ENCODE measurements around the gene NLRC5.
"Not testable (repeated sequence)": the region's sequence is repeated elsewhere in the genome, so short reads cannot be mapped to it uniquely, and the experiment has no call there.

The NLRC5 gene

GRCh38 chr16:57107321-57107922 is 118.1 kb downstream of the NLRC5 start:
- Histone ChIP-seq H3K79me2 (ENCODE audit: control insufficient read depth, low read length) (no peaks in the 10 kb centered on the region), H3K9me2 (replicated peaks; ENCODE audit: control insufficient read depth, low read length) (no peaks in the 10 kb centered on the region), H3K4me1 (ENCODE audit: control insufficient read depth, low read length) (peaks cover 3% of the 10 kb centered on the region; the same call in 1 of the 2 replicates), H3K27ac (ENCODE audit: low read depth, low read length) (no peak overlapping the region), H3K4me2 (ENCODE audit: low read length) (no peak overlapping the region), H3K4me3 (ENCODE audit: low read length) (no peak overlapping the region), H3F3A (ENCODE audit: control insufficient read depth, insufficient read depth) (0 out of 2 replicates have a peak, but pooled peaks cover 4% of the 10 kb centered on the region), H3K9me3 (ENCODE audit: control insufficient read depth, insufficient read depth, low read length) (no peaks in the 10 kb centered on the region), H3K36me3 (ENCODE audit: control insufficient read depth, low read length) (no peaks in the 10 kb centered on the region), H3K27me3 (ENCODE audit: control insufficient read depth, low read length) (no peaks in the 10 kb centered on the region), H4K20me1 (ENCODE audit: control insufficient read depth, insufficient read depth, low read depth, low read length) (no peaks in the 10 kb centered on the region)
- TF ChIP-seq CTCF (IDR thresholded peaks at IDR 0.05; ENCODE audit: low read depth, low read length, poor library complexity, severe bottlenecking) (no peak), EZH2phosphoT487 (IDR thresholded peaks at IDR 0.05; ENCODE audit: borderline replicate concordance, low read length) (no peak)

GRCh38 chr16:57108432-57108831 is 119.1 kb downstream of the NLRC5 start:
- no peak overlapping the region for H3K27ac ChIP-seq (ENCODE audit: low read depth, low read length)
- H3F3A ChIP-seq (ENCODE audit: control insufficient read depth, insufficient read depth) = 0 out of 2 replicates have a peak, but pooled peaks cover 4% of the 10 kb centered on the region
- H3K36me3 ChIP-seq (ENCODE audit: control insufficient read depth, low read length) = no peaks in the 10 kb centered on the region
- H3K27me3 ChIP-seq (ENCODE audit: control insufficient read depth, low read length) = no peaks in the 10 kb centered on the region
- H3K9me2 ChIP-seq (replicated peaks; ENCODE audit: control insufficient read depth, low read length) = no peaks in the 10 kb centered on the region
- TF ChIP-seq EZH2phosphoT487 (IDR thresholded peaks at IDR 0.05; ENCODE audit: borderline replicate concordance, low read length) (no peak), CTCF (IDR thresholded peaks at IDR 0.05; ENCODE audit: low read depth, low read length, poor library complexity, severe bottlenecking) (no peak)
- H3K4me1 ChIP-seq (ENCODE audit: control insufficient read depth, low read length) = peaks cover 11% of the 10 kb centered on the region; the same call in 1 of the 2 replicates
- no peak overlapping the region for H3K4me2 ChIP-seq (ENCODE audit: low read length)
- no peaks in the 10 kb centered on the region for H3K79me2 ChIP-seq (ENCODE audit: control insufficient read depth, low read length)
- no peaks in the 10 kb centered on the region for H3K9me3 ChIP-seq (ENCODE audit: control insufficient read depth, insufficient read depth, low read length)
- H3K4me3 ChIP-seq (ENCODE audit: low read length) = no peak overlapping the region
- H4K20me1 ChIP-seq (ENCODE audit: control insufficient read depth, insufficient read depth, low read depth, low read length) = no peaks in the 10 kb centered on the region

- H3K4me2 ChIP-seq (ENCODE audit: low read length); H3K9me2 ChIP-seq (replicated peaks; ENCODE audit: control insufficient read depth, low read length); H3K79me2 ChIP-seq (ENCODE audit: control insufficient read depth, low read length); H3K27ac ChIP-seq (ENCODE audit: low read depth, low read length); H3F3A ChIP-seq (ENCODE audit: control insufficient read depth, insufficient read depth); H3K4me3 ChIP-seq (ENCODE audit: low read length); H4K20me1 ChIP-seq (ENCODE audit: control insufficient read depth, insufficient read depth, low read depth, low read length); H3K9me3 ChIP-seq (ENCODE audit: control insufficient read depth, insufficient read depth, low read length); H3K36me3 ChIP-seq (ENCODE audit: control insufficient read depth, low read length); H3K27me3 ChIP-seq (ENCODE audit: control insufficient read depth, low read length): not testable (repeated sequence)
- peaks cover 15% of the 10 kb centered on the region; the same call in 1 of the 2 replicates for H3K4me1 ChIP-seq (ENCODE audit: control insufficient read depth, low read length)
Measured at GRCh38 chr16:57109259-57110105, 120.1 kb downstream of the NLRC5 start.

GRCh38 chr16:57110937-57111336 is 121.6 kb downstream of the NLRC5 start:
- Histone ChIP-seq H3K9me2 (replicated peaks; ENCODE audit: control insufficient read depth, low read length) (no peaks in the 10 kb centered on the region), H3K4me1 (ENCODE audit: control insufficient read depth, low read length) (peaks cover 16% of the 10 kb centered on the region; the same call in 1 of the 2 replicates), H3K4me2 (ENCODE audit: low read length) (no peak overlapping the region), H3K27ac (ENCODE audit: low read depth, low read length) (no peak overlapping the region), H3K36me3 (ENCODE audit: control insufficient read depth, low read length) (no peaks in the 10 kb centered on the region), H4K20me1 (ENCODE audit: control insufficient read depth, insufficient read depth, low read depth, low read length) (no peaks in the 10 kb centered on the region), H3K27me3 (ENCODE audit: control insufficient read depth, low read length) (no peaks in the 10 kb centered on the region), H3F3A (ENCODE audit: control insufficient read depth, insufficient read depth) (0 out of 2 replicates have a peak, but pooled peaks cover 4% of the 10 kb centered on the region), H3K4me3 (ENCODE audit: low read length) (no peak overlapping the region), H3K79me2 (ENCODE audit: control insufficient read depth, low read length) (no peaks in the 10 kb centered on the region), H3K9me3 (ENCODE audit: control insufficient read depth, insufficient read depth, low read length) (no peaks in the 10 kb centered on the region)
- TF ChIP-seq EZH2phosphoT487 (IDR thresholded peaks at IDR 0.05; ENCODE audit: borderline replicate concordance, low read length) = no peak
- no peak for TF ChIP-seq CTCF (IDR thresholded peaks at IDR 0.05; ENCODE audit: low read depth, low read length, poor library complexity, severe bottlenecking)

Data from DOHH2 (cell line).